ACHN (cell line): Measurements from ENCODE around the gene C10orf71.

Experiments
- DNase-seq: peaks from one replicate; pipeline ENCODE4 v3.0.0-alpha.2; 2015
- in situ Hi-C: cut with HindIII; loops from 2 replicates; pipeline ENCODE4 v1.10.0; 2017; ENCODE audit warnings: low sequenced_read_pairs, low pct_ligation_motif_present, low pct_unique_long_range_greater_than_20kb

Gene C10orf71

DNA sequence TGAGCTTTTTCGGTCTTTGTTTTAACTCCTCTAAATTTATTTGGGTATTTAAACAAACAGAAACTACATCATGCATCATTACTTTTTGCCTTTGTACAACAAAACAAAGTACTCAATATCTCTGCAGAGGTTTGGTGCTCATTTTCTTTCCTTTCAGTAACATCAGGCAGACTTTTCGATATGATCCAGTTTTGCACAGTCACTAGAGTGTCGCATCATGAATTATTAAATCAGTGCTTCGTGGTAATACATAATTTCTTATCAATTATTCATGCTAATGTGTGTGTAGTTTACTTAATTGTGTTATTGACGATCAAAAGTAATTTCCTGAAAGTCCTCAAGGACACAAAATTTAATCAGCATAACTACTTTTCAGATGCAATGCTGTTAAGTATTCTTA lies 65.1 kb downstream of the C10orf71 start:
- no peak for DNase-seq
- in situ Hi-C loops = no loop called here

DNA sequence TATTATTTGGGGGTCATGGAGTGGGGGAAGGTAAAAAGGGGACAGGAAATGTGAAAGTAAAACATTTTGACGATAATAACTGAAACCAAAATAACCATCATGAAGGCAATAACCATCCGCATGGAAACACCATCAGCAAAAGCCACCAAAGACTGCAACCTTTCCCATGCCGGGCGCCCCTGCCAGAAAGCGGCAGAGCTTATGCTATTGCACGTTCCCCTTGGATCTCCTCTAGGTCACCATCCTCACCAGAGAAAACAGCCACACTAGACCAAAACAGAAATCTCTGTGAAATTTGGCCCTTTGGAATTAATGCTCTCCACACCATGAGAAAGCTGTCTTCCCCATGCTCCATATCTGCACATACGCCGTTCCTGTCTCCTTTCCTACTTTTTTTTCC lies 65.8 kb downstream of the C10orf71 start:
- no peak for DNase-seq
- in situ Hi-C loops = no loop called here

DNA sequence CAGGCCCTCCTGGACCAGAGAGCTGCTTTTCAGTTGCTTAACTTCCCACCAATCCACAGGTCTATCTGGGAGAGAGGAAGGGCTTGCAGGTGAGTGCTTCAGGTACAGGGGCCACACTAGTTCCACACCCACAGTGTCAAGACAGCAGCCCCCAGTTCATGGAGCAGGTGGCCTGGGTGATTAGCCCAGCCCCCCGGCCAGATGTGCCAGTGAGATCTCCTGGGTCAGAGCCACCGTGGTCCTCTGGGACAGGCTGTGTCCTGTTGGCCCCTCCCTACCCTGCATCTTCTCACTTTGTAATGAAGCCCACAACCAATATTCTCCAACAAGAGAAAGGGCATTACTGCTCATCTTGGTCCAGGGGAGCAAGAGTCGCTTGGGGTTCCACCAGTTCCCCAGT lies 66.3 kb downstream of the C10orf71 start:
- in situ Hi-C loops = no loop called here

DNA sequence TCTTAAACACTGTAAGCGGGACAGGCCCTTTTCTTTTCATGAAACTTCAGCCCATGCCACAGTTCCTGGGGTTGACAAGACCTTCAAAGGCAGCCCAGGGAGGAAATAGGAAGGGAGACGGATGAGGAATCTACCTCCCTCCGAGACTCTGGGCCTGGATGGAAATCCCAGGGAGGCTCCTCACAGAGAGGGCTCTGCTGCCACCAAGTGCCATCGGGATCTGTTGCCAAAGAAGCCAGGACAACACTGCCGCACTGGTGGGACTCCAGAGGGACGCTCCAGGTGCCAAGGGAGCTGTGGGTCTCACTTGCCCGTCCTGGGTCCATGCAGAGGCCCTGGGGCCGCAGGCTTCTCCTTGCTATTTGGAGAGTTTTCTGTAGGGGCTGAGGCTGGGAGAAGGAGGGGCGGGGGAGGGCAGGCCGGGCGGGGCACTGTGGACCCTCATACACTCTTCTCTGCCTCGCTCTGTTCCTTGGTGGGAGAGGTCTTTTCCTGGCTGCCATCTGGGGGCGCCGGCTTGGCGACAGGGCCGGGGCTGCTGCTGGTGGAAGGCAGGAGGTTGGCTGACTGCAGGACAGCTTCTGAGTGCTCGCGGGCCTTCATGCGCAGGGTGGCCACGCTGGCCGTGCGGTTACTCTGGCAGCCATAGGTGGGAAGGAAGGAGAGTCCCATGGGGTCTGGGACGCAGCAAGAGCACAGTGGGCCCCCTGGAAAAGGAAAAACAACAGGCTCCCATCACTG lies 66.9 kb downstream of the C10orf71 start:
- no peak for DNase-seq
- in situ Hi-C loops = no loop called here

More for the DNA sequence above, 66.3 kb downstream of the C10orf71 start:
- no peak for DNase-seq

DNA sequence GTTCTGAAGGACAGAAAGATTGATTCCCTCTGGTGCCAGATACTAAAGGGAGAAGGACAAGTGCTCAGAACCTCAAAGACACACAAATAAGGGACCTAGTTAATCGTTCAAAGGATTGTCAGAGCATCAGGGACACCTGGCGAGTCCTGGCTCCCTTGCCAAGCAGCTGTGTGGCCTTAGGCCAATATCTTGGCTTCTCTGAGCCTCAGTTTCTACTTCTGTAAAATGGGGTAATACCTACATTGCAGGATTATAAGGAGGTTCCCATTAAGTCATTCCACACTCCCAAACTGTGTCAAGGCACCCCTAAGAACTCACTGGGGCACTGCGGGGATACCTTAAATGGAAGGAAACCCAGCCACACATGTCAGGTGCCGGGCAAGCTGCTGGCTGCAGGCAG lies 67.5 kb downstream of the C10orf71 start:
- no peak for DNase-seq
- in situ Hi-C loops = no loop called here

DNA sequence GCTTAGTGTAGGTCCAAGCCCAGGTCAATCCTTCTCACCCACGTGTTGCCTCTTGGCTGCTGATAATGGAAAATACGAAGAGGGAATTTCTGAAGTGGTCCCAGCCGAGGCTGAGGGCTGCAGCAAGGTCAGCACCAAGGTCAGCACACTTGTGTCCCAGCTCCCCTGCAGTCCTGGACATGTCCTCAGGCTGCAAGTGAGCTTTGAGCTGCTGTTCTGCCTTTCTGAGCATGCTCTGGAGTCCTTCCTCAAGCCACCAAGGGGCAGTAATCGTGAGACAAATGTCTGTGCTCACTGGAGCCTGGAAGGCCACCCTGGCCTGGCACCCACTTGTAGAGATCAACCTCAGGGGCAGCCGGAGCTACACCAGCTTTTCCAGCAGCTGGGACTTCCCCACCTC lies 68.6 kb downstream of the C10orf71 start:
- DNase-seq = no peak
- in situ Hi-C loops = no loop called here

DNA sequence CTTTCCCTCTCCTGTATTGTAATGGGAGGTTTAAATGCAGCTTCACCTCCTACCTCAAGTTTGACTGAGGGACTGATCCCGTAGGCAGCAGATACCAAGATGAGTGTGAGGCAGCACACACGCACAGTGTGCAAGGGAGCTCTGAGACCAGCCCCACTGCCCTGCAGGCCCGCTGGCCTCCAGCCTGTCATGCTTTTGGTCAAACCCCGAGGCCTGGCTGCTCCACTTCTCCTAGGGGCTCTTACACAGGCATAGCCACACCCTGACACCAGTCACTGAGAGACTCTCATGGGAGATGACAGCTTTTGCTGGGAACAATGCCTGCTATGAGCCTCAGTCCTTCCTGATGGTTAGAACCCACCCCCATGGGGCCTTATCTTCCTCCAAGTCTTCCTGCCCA lies 69.3 kb downstream of the C10orf71 start:
- in situ Hi-C loops = no loop called here
- DNase-seq = no peak

DNA sequence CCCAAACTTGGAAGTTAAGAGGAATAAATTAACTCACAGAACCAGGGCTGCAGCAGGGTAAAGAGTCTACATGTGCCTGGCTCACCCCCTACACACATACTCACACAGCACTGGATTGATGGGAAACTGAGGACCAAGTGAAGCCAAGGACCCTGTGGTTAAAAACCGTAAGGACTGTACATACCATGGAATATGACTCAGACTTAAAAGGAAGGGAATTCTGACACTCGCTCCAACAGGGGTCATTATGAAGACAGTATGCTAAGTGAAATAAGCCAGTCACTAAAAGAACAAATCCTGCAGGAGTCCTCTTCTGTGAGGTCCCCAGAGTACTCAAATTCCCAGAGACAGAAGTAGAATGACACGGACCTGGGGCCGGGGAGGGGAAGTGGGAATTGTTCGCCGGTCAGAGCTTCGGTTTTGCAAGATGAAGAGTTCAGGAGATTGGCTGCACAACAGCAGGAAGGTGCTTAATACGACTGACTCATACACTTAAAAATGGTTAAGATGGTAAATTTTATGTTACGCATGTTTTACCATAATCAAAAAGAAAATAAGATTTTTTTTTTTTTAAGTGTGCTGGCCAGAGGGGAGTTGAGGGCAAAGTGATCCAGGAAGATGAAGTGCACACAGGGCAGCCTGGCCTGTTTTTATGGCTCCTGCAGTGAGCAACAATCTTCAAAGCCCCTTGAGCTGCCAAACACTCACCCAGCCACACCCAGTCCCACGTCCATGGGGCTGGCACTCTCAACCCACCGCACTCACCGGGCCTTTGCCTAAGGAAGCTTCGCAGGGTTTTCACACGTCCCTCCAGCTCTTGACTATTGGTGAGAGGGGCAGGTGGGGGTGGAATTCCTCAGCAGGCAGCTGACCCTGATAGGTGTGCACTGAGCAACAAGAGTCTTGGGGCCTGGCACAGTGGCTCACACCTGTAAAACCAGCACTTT lies 70.5 kb downstream of the C10orf71 start:
- in situ Hi-C loops = no loop called here

DNA sequence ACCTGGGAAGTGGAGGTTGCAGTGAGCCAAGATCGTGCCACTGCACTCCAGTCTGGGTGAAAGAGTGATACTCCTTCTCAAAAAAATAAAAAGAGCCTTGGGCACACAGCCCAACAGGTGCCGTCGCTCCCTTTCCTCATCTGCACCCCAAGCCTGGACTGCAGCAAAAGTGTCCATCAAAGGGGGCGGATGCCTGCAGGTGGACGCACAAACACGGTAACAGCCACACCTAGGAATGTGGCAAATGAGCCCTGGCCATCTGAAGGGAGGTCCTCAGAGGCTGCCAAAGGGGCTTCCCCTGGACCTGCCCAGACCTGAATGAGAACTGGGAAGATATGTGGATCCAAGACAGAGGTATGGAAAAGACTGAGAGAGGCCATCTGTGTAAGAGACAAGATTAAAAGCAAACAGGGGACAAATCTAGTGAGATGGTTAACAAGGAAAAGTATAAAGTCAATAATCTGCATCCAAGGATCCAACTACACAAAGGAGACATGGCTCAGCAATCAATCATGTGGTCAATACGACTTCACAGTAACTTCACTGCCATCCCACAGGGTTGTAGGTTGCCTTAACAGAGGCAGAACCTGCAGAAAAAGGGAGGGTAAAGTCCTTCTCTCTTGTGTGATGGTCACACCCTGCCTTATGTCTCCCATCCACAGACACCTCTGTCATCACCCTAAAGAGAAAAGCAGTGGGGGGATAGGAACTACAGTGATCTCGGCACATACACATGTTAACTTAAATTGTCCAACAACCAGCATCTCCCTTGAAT lies 71.5 kb downstream of the C10orf71 start:
- in situ Hi-C loops = no loop called here
- no peak for DNase-seq

More for the DNA sequence above, 70.5 kb downstream of the C10orf71 start:
- DNase-seq = no peak

DNA sequence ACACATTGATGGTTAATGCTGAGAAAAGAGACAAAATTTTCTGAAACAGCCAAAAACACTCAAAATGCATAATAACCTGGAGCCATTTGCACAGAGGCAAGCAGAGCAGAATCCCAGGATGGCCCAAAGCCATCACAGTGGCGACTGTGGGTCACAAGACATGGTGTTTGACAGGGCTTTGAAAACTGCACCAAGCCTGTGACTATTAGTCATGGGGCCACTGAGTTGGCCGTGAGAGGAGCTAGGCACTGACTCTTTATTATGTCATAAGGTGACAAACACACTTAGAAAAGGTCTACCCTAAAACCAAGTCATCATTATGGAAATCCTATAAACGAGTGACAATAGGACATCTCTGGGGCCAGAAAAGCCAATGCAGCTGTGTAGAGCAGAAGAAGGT lies 73.0 kb downstream of the C10orf71 start:
- in situ Hi-C loops = no loop called here
- no peak for DNase-seq

DNA sequence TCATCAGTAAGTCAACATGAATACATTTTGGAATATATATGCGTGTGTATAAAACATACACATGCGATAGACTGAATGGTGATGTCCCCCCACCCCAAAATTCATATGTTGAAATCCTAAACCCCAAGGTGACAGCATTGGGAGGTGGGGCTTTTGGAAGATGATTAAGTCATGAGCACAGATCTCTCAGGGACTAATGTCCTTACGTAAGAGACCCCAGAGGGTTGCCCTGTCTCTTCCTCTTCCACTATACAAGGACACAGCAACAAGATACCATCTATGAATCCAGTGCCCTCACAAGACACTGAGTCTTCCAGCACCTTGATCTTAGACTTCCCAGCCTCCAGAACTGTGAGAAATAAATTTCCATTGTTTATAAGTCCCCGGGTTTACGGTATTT lies 74.4 kb downstream of the C10orf71 start:
- DNase-seq = no peak
- in situ Hi-C loops = no loop called here

DNA sequence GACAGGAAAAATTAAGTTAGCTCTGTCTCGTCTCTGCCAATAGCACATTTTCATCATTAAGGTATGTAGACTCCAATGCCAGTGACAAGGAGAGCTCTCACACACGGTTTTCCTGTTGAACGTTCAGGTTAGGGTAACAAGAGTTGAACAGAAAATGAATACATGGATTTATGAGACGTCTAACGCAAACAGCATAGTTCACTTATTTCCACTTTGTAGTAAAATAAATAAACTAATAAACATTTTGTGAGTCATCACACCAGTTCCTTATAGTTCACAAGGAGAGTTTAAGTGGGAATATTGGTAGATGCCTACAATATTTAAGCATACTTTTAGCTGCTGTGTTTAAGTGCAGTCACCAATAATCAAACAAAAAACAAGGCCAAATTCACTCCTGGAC lies 75.8 kb downstream of the C10orf71 start:
- no peak for DNase-seq
- in situ Hi-C loops = no loop called here

DNA sequence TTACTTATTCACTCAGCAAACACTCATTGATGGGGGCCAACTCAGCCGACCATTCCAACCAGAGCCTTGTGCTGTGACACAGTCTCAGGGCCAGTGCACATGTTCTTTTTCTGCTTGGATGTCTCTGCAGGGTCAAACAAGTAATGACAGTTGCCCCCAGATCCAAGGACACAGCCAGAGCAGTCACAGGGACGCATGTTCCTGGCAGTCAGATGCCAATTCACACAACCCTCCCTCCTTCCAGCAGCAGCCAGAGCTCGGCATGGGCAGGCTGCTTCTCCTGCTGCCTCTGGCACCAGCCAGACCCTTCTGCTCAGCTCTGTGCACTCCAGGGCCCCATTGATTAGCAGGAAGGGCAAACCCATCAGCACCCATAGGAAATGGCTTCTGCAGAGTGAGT lies 76.6 kb downstream of the C10orf71 start:
- in situ Hi-C loops = no loop called here
- DNase-seq = no peak
